ENCODE measurements around the gene METRN.

Gene METRN

DNA sequence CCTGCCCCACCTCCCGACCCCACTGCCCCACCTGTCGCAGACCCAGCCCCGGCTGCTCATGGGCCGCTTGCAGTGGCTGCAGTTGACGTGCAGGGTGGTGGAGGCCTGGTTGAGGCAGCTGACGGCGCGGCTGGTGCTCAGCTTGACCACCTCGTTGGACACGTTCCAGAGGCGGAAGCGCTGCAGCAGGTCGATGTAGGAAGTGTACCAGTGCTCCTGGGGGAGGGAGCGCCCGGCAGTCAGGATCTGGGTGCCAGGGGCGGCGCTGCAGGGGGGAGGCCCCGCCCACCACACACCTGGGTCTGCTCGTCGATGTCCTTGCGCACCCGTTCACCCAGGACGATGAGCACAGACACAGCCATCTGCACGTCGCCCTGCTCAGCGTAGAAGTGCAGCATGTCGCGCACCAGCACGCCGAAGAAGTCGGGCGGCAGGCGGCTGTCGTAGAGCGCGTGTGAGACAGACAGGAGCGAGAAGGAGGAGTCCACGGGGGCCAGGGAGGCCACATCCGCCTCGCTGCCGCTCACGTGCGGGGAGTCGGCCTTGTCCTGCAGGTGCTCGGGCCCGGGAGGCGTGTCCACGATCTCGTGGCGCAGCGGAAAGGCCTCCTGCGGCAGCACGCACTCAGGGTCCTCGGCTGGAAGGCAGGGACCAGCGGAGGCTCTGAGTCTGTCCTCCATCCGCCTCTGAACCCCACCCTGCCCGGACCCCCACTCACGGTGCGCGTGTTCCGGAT lies 29.8 kb upstream of the METRN start:
- TF ChIP-seq POLR2AphosphoS5 (IDR thresholded peaks at IDR 0.05; ENCODE audit: low read depth, low read length) (no peak), TAF1 (IDR thresholded peaks at IDR 0.05; ENCODE audit: borderline replicate concordance, insufficient read depth, low read length) (no peak)
- TF ChIP-seq, protein P1, sequence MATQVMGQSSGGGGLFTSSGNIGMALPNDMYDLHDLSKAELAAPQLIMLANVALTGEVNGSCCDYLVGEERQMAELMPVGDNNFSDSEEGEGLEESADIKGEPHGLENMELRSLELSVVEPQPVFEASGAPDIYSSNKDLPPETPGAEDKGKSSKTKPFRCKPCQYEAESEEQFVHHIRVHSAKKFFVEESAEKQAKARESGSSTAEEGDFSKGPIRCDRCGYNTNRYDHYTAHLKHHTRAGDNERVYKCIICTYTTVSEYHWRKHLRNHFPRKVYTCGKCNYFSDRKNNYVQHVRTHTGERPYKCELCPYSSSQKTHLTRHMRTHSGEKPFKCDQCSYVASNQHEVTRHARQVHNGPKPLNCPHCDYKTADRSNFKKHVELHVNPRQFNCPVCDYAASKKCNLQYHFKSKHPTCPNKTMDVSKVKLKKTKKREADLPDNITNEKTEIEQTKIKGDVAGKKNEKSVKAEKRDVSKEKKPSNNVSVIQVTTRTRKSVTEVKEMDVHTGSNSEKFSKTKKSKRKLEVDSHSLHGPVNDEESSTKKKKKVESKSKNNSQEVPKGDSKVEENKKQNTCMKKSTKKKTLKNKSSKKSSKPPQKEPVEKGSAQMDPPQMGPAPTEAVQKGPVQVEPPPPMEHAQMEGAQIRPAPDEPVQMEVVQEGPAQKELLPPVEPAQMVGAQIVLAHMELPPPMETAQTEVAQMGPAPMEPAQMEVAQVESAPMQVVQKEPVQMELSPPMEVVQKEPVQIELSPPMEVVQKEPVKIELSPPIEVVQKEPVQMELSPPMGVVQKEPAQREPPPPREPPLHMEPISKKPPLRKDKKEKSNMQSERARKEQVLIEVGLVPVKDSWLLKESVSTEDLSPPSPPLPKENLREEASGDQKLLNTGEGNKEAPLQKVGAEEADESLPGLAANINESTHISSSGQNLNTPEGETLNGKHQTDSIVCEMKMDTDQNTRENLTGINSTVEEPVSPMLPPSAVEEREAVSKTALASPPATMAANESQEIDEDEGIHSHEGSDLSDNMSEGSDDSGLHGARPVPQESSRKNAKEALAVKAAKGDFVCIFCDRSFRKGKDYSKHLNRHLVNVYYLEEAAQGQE (IDR thresholded peaks at IDR 0.05; ENCODE audit: insufficient read depth in 1 of 2, low read depth in 2 of 2, low read length in 2 of 2), result no peak

DNA sequence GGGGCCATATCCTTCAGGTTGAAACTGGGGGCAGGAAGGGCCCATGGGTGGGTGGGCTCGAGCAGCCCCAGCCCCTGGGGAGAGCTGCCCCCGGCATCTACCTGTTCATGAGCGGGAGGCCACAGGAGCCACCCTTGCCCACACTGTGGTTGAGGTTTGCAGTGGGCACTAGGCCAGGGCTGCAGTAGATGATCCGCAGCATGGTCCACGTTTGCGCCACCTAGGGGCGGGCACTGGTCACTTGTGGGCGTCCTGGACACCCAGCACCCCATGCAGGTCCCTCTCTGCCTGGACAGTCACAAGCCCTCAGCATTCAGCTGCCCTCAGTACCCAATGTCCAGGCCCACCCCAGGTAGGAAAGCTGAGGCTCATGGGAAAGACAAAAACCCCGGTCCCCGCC lies 29.0 kb upstream of the METRN start:
- no peak for TF ChIP-seq TAF1 (IDR thresholded peaks at IDR 0.05; ENCODE audit: borderline replicate concordance, insufficient read depth, low read length)
- TF ChIP-seq POLR2AphosphoS5 (IDR thresholded peaks at IDR 0.05; ENCODE audit: low read depth, low read length), result no peak
- no peak for TF ChIP-seq FOXP2 (optimal IDR thresholded peaks at IDR 0.05; ENCODE audit: borderline replicate concordance, extremely low read depth, extremely low read length, insufficient read depth)
- TF ChIP-seq SIN3A (IDR thresholded peaks at IDR 0.05; ENCODE audit: borderline replicate concordance, insufficient read depth, low read length), result no peak
- TF ChIP-seq, protein P1 (IDR thresholded peaks at IDR 0.05; ENCODE audit: insufficient read depth in 1 of 2, low read depth in 2 of 2, low read length in 2 of 2), result no peak

DNA sequence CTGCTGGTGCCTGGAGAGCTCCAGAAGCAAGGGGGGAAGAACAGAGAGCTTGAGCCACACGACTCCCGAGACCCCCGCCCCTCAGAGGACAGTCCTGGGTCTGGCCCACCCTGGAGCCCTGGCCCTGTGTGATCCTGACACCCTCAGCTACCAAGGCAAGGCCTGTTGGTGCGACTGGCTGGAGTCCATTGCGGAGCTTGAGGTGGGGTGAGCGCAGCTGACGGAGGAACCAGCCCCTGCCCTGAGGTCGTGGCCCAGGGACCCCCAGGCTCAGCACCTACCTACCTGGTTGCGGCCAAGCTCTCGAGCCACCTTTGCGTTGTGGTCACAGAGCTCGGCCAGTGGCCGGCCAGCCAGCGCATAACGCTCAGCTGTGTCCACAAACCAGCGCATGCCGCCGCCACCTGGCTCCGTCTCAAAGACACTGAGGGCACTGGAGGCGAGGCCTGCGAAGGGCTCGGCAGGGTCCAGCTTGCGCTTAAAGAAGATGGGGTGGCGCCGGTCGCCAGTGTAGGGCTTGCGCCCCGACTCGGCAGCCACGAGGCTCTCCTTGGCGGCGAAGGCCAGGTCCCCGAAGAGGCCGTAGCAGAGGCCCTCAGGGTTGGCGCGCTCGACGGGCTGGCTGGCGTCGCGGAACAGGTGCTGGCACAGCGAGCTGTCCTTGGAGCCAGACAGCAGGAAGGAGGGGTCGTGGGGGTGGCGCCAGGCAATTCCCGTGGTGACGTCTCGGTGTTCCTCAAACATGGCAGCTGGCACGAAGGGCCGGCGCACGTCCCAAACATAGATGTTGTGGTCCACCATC lies 28.3 kb upstream of the METRN start:
- no peak for TF ChIP-seq TAF1 (IDR thresholded peaks at IDR 0.05; ENCODE audit: borderline replicate concordance, insufficient read depth, low read length)
- TF ChIP-seq FOXP2 (optimal IDR thresholded peaks at IDR 0.05; ENCODE audit: borderline replicate concordance, extremely low read depth, extremely low read length, insufficient read depth), result no peak
- TF ChIP-seq SIN3A (IDR thresholded peaks at IDR 0.05; ENCODE audit: borderline replicate concordance, insufficient read depth, low read length), result no peak
- TF ChIP-seq, protein P1 (IDR thresholded peaks at IDR 0.05; ENCODE audit: insufficient read depth in 1 of 2, low read depth in 2 of 2, low read length in 2 of 2), result no peak
- TF ChIP-seq POLR2AphosphoS5 (IDR thresholded peaks at IDR 0.05; ENCODE audit: low read depth, low read length), result no peak

DNA sequence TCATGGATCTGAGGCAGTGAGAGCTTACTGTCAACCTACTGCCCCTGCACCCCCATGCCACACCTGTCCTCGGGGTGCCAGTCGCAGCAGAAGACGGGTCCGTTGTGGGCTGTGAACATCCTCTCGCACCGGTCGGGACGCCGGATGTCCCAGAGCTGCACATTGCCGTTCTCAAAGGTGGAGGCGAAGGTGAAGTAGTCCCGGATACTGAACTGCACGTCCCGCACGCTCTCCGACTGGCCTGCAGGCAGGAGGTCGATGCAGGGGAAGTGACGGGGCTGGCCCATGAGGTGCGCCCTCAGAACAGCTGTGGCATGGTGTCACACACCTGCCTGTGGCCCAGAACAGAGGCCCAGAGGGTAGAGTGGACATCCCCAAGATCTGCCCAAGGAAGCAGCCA lies 27.4 kb upstream of the METRN start:
- TF ChIP-seq POLR2AphosphoS5 (IDR thresholded peaks at IDR 0.05; ENCODE audit: low read depth, low read length), result no peak
- TF ChIP-seq, protein P1 (IDR thresholded peaks at IDR 0.05; ENCODE audit: insufficient read depth in 1 of 2, low read depth in 2 of 2, low read length in 2 of 2), result no peak
- no peak for TF ChIP-seq TAF1 (IDR thresholded peaks at IDR 0.05; ENCODE audit: borderline replicate concordance, insufficient read depth, low read length)
- TF ChIP-seq FOXP2 (optimal IDR thresholded peaks at IDR 0.05; ENCODE audit: borderline replicate concordance, extremely low read depth, extremely low read length, insufficient read depth), result no peak
- TF ChIP-seq SIN3A (IDR thresholded peaks at IDR 0.05; ENCODE audit: borderline replicate concordance, insufficient read depth, low read length), result no peak
